ENCODE data around the gene UBIAD1.

Gene UBIAD1

GRCh38 chr1:11318982-11319381 lies 46.0 kb downstream of the UBIAD1 start:
- no peaks in the 10 kb centered on the region for H3K9me3 ChIP-seq (ENCODE audit: control insufficient read depth in 1 of 2, low read length in 2 of 2)
- no peak overlapping the region for H3K4me3 ChIP-seq (ENCODE audit: low read depth in 1 of 2, low read length in 2 of 2)
- no peaks in the 10 kb centered on the region for H3K4me1 ChIP-seq (ENCODE audit: control insufficient read depth in 1 of 2, insufficient read depth in 2 of 2, low read length in 2 of 2)
- H3K27ac ChIP-seq (ENCODE audit: low read length), result no peak overlapping the region
- H3K27me3 ChIP-seq (ENCODE audit: low read depth, low read length), result peaks cover 9% of the 10 kb centered on the region
- H3K36me3 ChIP-seq (ENCODE audit: control insufficient read depth in 1 of 2, insufficient read depth in 2 of 2, low read length in 2 of 2), result no peaks in the 10 kb centered on the region

- Histone ChIP-seq H3K4me1 (ENCODE audit: control insufficient read depth in 1 of 2, insufficient read depth in 2 of 2, low read length in 2 of 2) (no peaks in the 10 kb centered on the region), H3K9me3 (ENCODE audit: control insufficient read depth in 1 of 2, low read length in 2 of 2) (no peaks in the 10 kb centered on the region), H3K27ac (ENCODE audit: low read length) (no peak overlapping the region), H3K4me3 (ENCODE audit: low read depth in 1 of 2, low read length in 2 of 2) (no peak overlapping the region), H3K27me3 (ENCODE audit: low read depth, low read length) (peaks cover 9% of the 10 kb centered on the region), H3K36me3 (ENCODE audit: control insufficient read depth in 1 of 2, insufficient read depth in 2 of 2, low read length in 2 of 2) (no peaks in the 10 kb centered on the region)
Measured at GRCh38 chr1:11320153-11320936, 47.3 kb downstream of the UBIAD1 start.

GRCh38 chr1:11321656-11322491 lies 48.9 kb downstream of the UBIAD1 start:
- no peaks in the 10 kb centered on the region for H3K36me3 ChIP-seq (ENCODE audit: control insufficient read depth in 1 of 2, insufficient read depth in 2 of 2, low read length in 2 of 2)

GRCh38 chr1:11324567-11325165 lies 51.7 kb downstream of the UBIAD1 start:
- no peaks in the 10 kb centered on the region for H3K4me1 ChIP-seq (ENCODE audit: control insufficient read depth in 1 of 2, insufficient read depth in 2 of 2, low read length in 2 of 2)
- no peaks in the 10 kb centered on the region for H3K36me3 ChIP-seq (ENCODE audit: control insufficient read depth in 1 of 2, insufficient read depth in 2 of 2, low read length in 2 of 2)
- no peak overlapping the region for H3K27ac ChIP-seq (ENCODE audit: low read length)
- H3K4me3 ChIP-seq (ENCODE audit: low read depth in 1 of 2, low read length in 2 of 2), result no peak overlapping the region
- H3K9me3 ChIP-seq (ENCODE audit: control insufficient read depth in 1 of 2, low read length in 2 of 2), result no peaks in the 10 kb centered on the region
- peaks cover 9% of the 10 kb centered on the region for H3K27me3 ChIP-seq (ENCODE audit: low read depth, low read length)

More at GRCh38 chr1:11321656-11322491, 48.9 kb downstream of the UBIAD1 start:
- Histone ChIP-seq H3K9me3 (ENCODE audit: control insufficient read depth in 1 of 2, low read length in 2 of 2) (no peaks in the 10 kb centered on the region), H3K27ac (ENCODE audit: low read length) (no peak overlapping the region), H3K4me1 (ENCODE audit: control insufficient read depth in 1 of 2, insufficient read depth in 2 of 2, low read length in 2 of 2) (no peaks in the 10 kb centered on the region), H3K4me3 (ENCODE audit: low read depth in 1 of 2, low read length in 2 of 2) (no peak overlapping the region), H3K27me3 (ENCODE audit: low read depth, low read length) (peaks cover 9% of the 10 kb centered on the region)

- Histone ChIP-seq H3K27me3 (ENCODE audit: low read depth, low read length) (no peaks in the 10 kb centered on the region), H3K36me3 (ENCODE audit: control insufficient read depth in 1 of 2, insufficient read depth in 2 of 2, low read length in 2 of 2) (no peaks in the 10 kb centered on the region), H3K9me3 (ENCODE audit: control insufficient read depth in 1 of 2, low read length in 2 of 2) (no peaks in the 10 kb centered on the region), H3K4me3 (ENCODE audit: low read depth in 1 of 2, low read length in 2 of 2) (no peak overlapping the region), H3K4me1 (ENCODE audit: control insufficient read depth in 1 of 2, insufficient read depth in 2 of 2, low read length in 2 of 2) (no peaks in the 10 kb centered on the region), H3K27ac (ENCODE audit: low read length) (no peak overlapping the region)
Measured at GRCh38 chr1:11326070-11326469, 53.1 kb downstream of the UBIAD1 start.

GRCh38 chr1:11328444-11328843 lies 55.4 kb downstream of the UBIAD1 start:
- no peaks in the 10 kb centered on the region for H3K36me3 ChIP-seq (ENCODE audit: control insufficient read depth in 1 of 2, insufficient read depth in 2 of 2, low read length in 2 of 2)
- H3K9me3 ChIP-seq (ENCODE audit: control insufficient read depth in 1 of 2, low read length in 2 of 2), result no peaks in the 10 kb centered on the region
- no peak overlapping the region for H3K27ac ChIP-seq (ENCODE audit: low read length)
- no peaks in the 10 kb centered on the region for H3K27me3 ChIP-seq (ENCODE audit: low read depth, low read length)
- no peak overlapping the region for H3K4me3 ChIP-seq (ENCODE audit: low read depth in 1 of 2, low read length in 2 of 2)
- H3K4me1 ChIP-seq (ENCODE audit: control insufficient read depth in 1 of 2, insufficient read depth in 2 of 2, low read length in 2 of 2), result no peaks in the 10 kb centered on the region

GRCh38 chr1:11330411-11330810 lies 57.4 kb downstream of the UBIAD1 start:
- Histone ChIP-seq H3K9me3 (ENCODE audit: control insufficient read depth in 1 of 2, low read length in 2 of 2) (no peaks in the 10 kb centered on the region), H3K27me3 (ENCODE audit: low read depth, low read length) (no peaks in the 10 kb centered on the region), H3K36me3 (ENCODE audit: control insufficient read depth in 1 of 2, insufficient read depth in 2 of 2, low read length in 2 of 2) (no peaks in the 10 kb centered on the region), H3K27ac (ENCODE audit: low read length) (no peak overlapping the region), H3K4me3 (ENCODE audit: low read depth in 1 of 2, low read length in 2 of 2) (no peak overlapping the region), H3K4me1 (ENCODE audit: control insufficient read depth in 1 of 2, insufficient read depth in 2 of 2, low read length in 2 of 2) (no peaks in the 10 kb centered on the region)

- H3K36me3 ChIP-seq (ENCODE audit: control insufficient read depth in 1 of 2, insufficient read depth in 2 of 2, low read length in 2 of 2), result no peaks in the 10 kb centered on the region
- H3K27ac ChIP-seq (ENCODE audit: low read length), result no peak overlapping the region
- H3K4me3 ChIP-seq (ENCODE audit: low read depth in 1 of 2, low read length in 2 of 2), result no peak overlapping the region
- H3K27me3 ChIP-seq (ENCODE audit: low read depth, low read length), result no peaks in the 10 kb centered on the region
- no peaks in the 10 kb centered on the region for H3K9me3 ChIP-seq (ENCODE audit: control insufficient read depth in 1 of 2, low read length in 2 of 2)
- no peaks in the 10 kb centered on the region for H3K4me1 ChIP-seq (ENCODE audit: control insufficient read depth in 1 of 2, insufficient read depth in 2 of 2, low read length in 2 of 2)
Measured at GRCh38 chr1:11331036-11331944, 58.3 kb downstream of the UBIAD1 start.

- Histone ChIP-seq H3K9me3 (ENCODE audit: control insufficient read depth in 1 of 2, low read length in 2 of 2) (no peaks in the 10 kb centered on the region), H3K4me1 (ENCODE audit: control insufficient read depth in 1 of 2, insufficient read depth in 2 of 2, low read length in 2 of 2) (no peaks in the 10 kb centered on the region), H3K36me3 (ENCODE audit: control insufficient read depth in 1 of 2, insufficient read depth in 2 of 2, low read length in 2 of 2) (no peaks in the 10 kb centered on the region), H3K4me3 (ENCODE audit: low read depth in 1 of 2, low read length in 2 of 2) (no peak overlapping the region), H3K27me3 (ENCODE audit: low read depth, low read length) (no peaks in the 10 kb centered on the region), H3K27ac (ENCODE audit: low read length) (no peak overlapping the region)
Measured at GRCh38 chr1:11331945-11332546, 59.0 kb downstream of the UBIAD1 start.

- Histone ChIP-seq H3K27ac (ENCODE audit: low read length) (no peak overlapping the region), H3K9me3 (ENCODE audit: control insufficient read depth in 1 of 2, low read length in 2 of 2) (no peaks in the 10 kb centered on the region), H3K4me1 (ENCODE audit: control insufficient read depth in 1 of 2, insufficient read depth in 2 of 2, low read length in 2 of 2) (no peaks in the 10 kb centered on the region), H3K27me3 (ENCODE audit: low read depth, low read length) (no peaks in the 10 kb centered on the region), H3K4me3 (ENCODE audit: low read depth in 1 of 2, low read length in 2 of 2) (no peak overlapping the region), H3K36me3 (ENCODE audit: control insufficient read depth in 1 of 2, insufficient read depth in 2 of 2, low read length in 2 of 2) (no peaks in the 10 kb centered on the region)
Measured at GRCh38 chr1:11333631-11334030, 60.6 kb downstream of the UBIAD1 start.
